NT2/D1 (cell line): ENCODE results near the gene RFX4.

Experiments
- SUZ12 ChIP-seq: IDR thresholded peaks from 2 replicates; pipeline ENCODE4 v1.6.1; 2011; ENCODE audit not compliant: insufficient read length, insufficient read depth; ENCODE audit errors: extremely low read depth
- YY1 ChIP-seq: IDR thresholded peaks from 2 replicates; pipeline ENCODE4 v1.6.1; 2011; ENCODE audit not compliant: insufficient read length, insufficient read depth
- ZNF274 ChIP-seq: IDR thresholded peaks from 2 replicates; pipeline ENCODE4 v1.6.1; 2011; ENCODE audit warnings: mild to moderate bottlenecking, low read depth, low read length

GRCh38 chr12:106719879-106720278 lies 137.1 kb downstream of the RFX4 start:
- no peak for TF ChIP-seq YY1
- TF ChIP-seq ZNF274 = no peak
- no peak for TF ChIP-seq SUZ12
